Upper lobe of left lung (tissue), 6 donors: ENCODE data around the gene MECP2. TPM values are rescaled to one million over a fixed set of nuclear protein-coding genes. Genes with fewer than 3 reads are reported as not detected.

Experiments
- ATAC-seq, 2 donors: fragments of 200-7000 bp; cut with Tn5 transposase; one replicate each; pipeline ENCODE4 v1.9.1; 2022; ENCODE audit warnings: mild to moderate bottlenecking in 2 of 2, moderate library complexity in 2 of 2; ENCODE audit not compliant: low FRiP score in 2 of 2
- DNase-seq, 2 donors: peaks; one replicate each; pipeline ENCODE4 v3.0.0-alpha.2; 2019 to 2020
- H3K27ac ChIP-seq, 4 donors: fragments of 200-600 bp; sonication (generic); one replicate each; pipeline ENCODE4 v1.5.1; 2016 to 2019
- H3K27me3 ChIP-seq, 4 donors: fragments of 200-600 bp; sonication (generic); one replicate each; pipeline ENCODE4 v1.5.1; 2017 to 2019
- H3K36me3 ChIP-seq, 4 donors: fragments of 200-600 bp; sonication (generic); one replicate each; pipeline ENCODE4 v1.5.1; 2016 to 2019
- H3K4me1 ChIP-seq, 4 donors: fragments of 200-600 bp; sonication (generic); one replicate each; pipeline ENCODE4 v1.5.1; 2018 to 2019
- H3K4me3 ChIP-seq, 4 donors: fragments of 200-600 bp; sonication (generic); one replicate each; pipeline ENCODE4 v1.5.1; 2017 to 2019; ENCODE audit warnings: mild to moderate bottlenecking in 2 of 4, moderate library complexity in 1 of 4
- H3K9me3 ChIP-seq, 4 donors: fragments of 200-600 bp; sonication (generic); one replicate each; pipeline ENCODE4 v1.5.1; 2018 to 2019
- CTCF ChIP-seq, 6 experiments: fragments of 450-650 bp in 4 of 6; fragments of 200-600 bp in 2 of 6; sonication (generic) in 2 of 6; IDR thresholded peaks; one replicate each; pipeline ENCODE4 v1.5.1; 2016 to 2019; ENCODE audit warnings: antibody characterized with exemption in 6 of 6
- EP300 ChIP-seq, 4 donors: sonication (generic); formaldehyde crosslinking; IDR thresholded peaks; one replicate each; pipeline ENCODE4 v1.5.1; 2017; ENCODE audit warnings: antibody characterized with exemption in 4 of 4, control low read depth in 2 of 4
- POLR2A ChIP-seq, 4 donors: fragments of 450-650 bp; IDR thresholded peaks; one replicate each; pipeline ENCODE4 v1.5.1; 2016 to 2017; ENCODE audit warnings: antibody characterized with exemption in 4 of 4, mild to moderate bottlenecking in 2 of 4
- POLR2AphosphoS5 ChIP-seq, 2 donors: sonication (generic); formaldehyde crosslinking; IDR thresholded peaks; one replicate each; pipeline ENCODE4 v1.5.1; 2017; ENCODE audit warnings: antibody characterized with exemption in 2 of 2
- WGBS, 2 donors: methylation state at CpG; one replicate each; pipeline ENCODE4 v1.1.5; 2017 to 2018; 5-methylcytosine and 5-hydroxymethylcytosine counted together
- total RNA-seq, 6 donors: library from RNA; depleted of rRNA in 4 of 6; stranded (reverse); fragments of >200 nt in 4 of 6; gene quantifications; one replicate each; pipeline versions ENCODE4 v1.1.0 to v1.2.1, GENCODE V29; 2016 to 2021
- donor health status: DM: no; HTN: no; CAD: no; lungs with moderate emphysema.
- donor health status: DM: no; HTN: yes; CAD: no; lungs with severe emphysema.

MECP2 gene
- total RNA-seq, 6 donors from 2014 or later: 43.3 to 110 (median 59.3) TPM

DNA sequence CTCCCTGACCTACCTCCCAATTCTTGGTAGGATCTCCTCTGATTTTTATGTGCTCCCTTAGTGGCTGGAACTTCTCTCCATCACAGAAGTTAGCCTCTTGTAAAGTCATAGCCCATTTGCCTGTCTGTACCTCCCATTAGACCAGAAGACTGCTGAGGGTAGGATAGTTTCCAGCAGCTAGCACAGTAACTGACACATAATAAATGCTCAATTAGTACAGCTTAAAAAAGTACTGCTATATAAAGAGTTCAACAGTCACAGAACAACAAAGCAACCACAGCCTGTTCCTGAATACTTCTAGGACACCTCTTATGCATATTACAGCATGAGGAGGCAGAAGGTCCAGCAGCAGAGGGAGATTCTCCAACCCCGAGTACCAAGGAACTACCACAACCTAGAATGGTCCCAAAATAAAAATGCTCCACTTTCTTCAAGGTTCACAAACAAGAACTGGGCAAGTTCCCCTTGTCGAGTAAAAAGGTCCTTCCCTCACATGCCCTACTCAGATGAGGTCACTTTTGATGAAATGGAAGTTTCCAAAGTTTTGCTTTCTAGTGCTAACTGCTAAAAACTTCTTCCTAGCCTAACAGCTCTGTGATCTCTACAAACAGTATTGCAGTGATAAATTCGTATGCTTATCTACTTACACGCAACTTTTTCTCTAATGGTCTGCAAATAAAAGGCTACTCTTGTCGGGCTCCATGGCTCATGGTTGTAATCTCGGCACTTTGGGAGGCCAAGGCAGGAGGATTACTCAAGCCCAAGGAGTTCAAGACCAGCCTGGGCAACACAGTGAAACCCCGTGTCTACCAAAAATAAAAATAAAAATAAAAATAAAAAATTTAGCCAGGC, 12.8 kb downstream of the MECP2 start:
- TF ChIP-seq EP300 (IDR thresholded peaks at IDR 0.05) (no peak), CTCF (IDR thresholded peaks at IDR 0.05) (no peak), POLR2AphosphoS5 (IDR thresholded peaks at IDR 0.05) (no peak), POLR2A (IDR thresholded peaks at IDR 0.05) (no peak)
- no peak for ATAC-seq
- no peak overlapping the region for H3K4me3 ChIP-seq
- no peaks in the 10 kb centered on the region for H3K9me3 ChIP-seq
- H3K4me1 ChIP-seq: peaks cover 10 to 24% (median 22%) of the 10 kb centered on the region in 4 donors
- H3K27me3 ChIP-seq: no peaks in the 10 kb centered on the region
- H3K36me3 ChIP-seq: no peaks in the 10 kb centered on the region
- H3K27ac ChIP-seq: peak overlapping the region in 1 of 4 donors; percentile 11
- whole genome bisulfite sequencing, 2 donors: 62 to 73% methylated on average over 6 to 7 of the region's 7 CpGs
- DNase-seq: no peak

DNA sequence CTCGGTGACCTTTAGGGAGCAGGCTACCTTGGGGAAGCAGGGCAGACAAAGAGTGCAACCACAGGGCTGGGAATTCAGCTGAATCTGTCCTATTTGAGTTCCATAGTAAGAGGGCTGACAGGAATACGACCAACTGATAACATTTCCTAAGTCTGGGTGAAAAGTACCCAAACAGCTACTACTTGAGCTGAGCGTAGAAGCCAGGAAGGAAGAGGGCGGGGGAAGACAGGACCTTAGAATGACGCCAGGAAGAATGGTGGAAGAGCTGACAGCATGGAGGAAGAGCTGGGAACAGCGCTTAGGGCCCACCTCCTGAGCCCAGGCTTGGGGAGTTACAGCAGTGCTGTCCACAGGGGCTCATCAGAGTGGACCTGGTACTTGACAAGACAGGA, 14.4 kb downstream of the MECP2 start:
- peaks cover 10 to 24% (median 22%) of the 10 kb centered on the region in 4 donors for H3K4me1 ChIP-seq
- no peak for DNase-seq
- H3K36me3 ChIP-seq: no peaks in the 10 kb centered on the region
- no peaks in the 10 kb centered on the region for H3K27me3 ChIP-seq
- ATAC-seq: no peak
- no peak overlapping the region for H3K4me3 ChIP-seq
- no peak for TF ChIP-seq EP300 (IDR thresholded peaks at IDR 0.05)
- H3K9me3 ChIP-seq: no peaks in the 10 kb centered on the region
- 25 to 54% methylated on average over 6 of the region's 6 CpGs for WGBS, 2 donors
- peak overlapping the region in 2 of 4 donors; percentile 49 to 74 for H3K27ac ChIP-seq

DNA sequence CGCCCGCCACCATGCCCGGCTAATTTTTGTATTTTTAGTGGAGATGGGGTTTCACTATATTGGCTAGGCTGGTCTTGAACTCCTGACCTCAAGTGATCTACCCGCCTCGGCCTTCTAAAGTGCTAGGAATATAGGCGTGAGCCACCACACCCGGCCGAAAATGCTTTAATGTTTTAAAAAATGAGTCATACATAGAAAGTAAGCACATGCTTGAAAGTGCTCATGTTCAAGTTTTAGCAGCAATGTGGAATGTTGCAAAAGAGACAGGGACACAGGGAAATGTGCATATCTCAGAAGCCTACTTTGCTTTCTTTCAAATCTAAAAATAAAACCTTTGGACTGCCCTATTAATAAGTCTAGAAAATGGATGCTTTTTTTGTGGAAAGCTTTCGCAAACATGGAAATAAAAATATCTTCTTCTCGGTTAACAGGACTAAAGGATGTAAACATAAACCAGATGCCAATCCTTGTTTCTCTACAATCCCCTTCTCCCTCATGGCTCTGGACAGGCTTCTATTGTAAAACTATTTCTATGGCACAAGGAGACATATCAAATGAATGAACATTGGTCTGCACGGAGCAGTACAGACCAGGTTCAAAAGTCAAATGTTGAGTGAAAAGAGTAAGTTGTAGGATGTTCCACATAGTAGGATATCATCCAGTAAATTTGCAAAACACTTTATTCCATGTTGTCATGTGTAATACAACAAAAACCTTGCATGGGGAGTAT, 15.0 kb downstream of the MECP2 start:
- Histone ChIP-seq H3K27ac (peak overlapping the region in 3 of 4 donors; percentile 44 to 74 (median 65)), H3K27me3 (no peaks in the 10 kb centered on the region), H3K9me3 (no peaks in the 10 kb centered on the region), H3K4me3 (no peak overlapping the region), H3K36me3 (no peaks in the 10 kb centered on the region), H3K4me1 (peaks cover 10 to 24% (median 22%) of the 10 kb centered on the region in 4 donors)
- 49 to 55% methylated on average over 7 to 11 of the region's 11 CpGs for WGBS, 2 donors
- TF ChIP-seq CTCF (IDR thresholded peaks at IDR 0.05) (no peak), POLR2AphosphoS5 (IDR thresholded peaks at IDR 0.05) (no peak), EP300 (IDR thresholded peaks at IDR 0.05) (no peak), POLR2A (IDR thresholded peaks at IDR 0.05) (no peak)
- peak in 1 of 2 donors; percentile 40 for DNase-seq
- peak; percentile 64 to 67 for ATAC-seq

DNA sequence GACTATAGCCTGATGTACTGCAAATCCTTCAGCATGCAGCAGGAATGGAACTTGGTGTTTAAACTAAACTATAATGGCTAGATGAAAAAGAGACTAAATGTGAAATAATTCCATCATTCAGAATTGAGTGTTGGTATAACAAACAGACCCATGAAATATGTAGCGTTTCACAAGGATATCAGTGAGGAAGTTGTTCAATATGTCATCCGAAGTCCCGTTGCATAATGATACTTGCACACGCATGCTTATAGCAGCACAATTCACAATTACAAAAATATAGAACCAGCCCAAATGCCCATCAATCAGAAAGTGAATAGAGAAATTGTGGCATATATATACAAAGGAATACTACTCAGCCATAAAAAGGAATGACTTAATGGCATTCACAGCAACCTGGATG, 20.4 kb downstream of the MECP2 start:
- Histone ChIP-seq H3K9me3 (no peaks in the 10 kb centered on the region), H3K27ac (no peak overlapping the region), H3K36me3 (peaks cover 0 to 3% (median 0%) of the 10 kb centered on the region in 4 donors), H3K4me1 (peaks cover 3 to 7% (median 5%) of the 10 kb centered on the region in 4 donors), H3K4me3 (no peak overlapping the region), H3K27me3 (no peaks in the 10 kb centered on the region)
- WGBS, 2 donors: 88 to 90% methylated on average over 4 of the region's 4 CpGs
- TF ChIP-seq POLR2AphosphoS5 (IDR thresholded peaks at IDR 0.05): no peak
- no peak for TF ChIP-seq CTCF (IDR thresholded peaks at IDR 0.05)
- TF ChIP-seq POLR2A (IDR thresholded peaks at IDR 0.05): no peak
- TF ChIP-seq EP300 (IDR thresholded peaks at IDR 0.05): no peak
- ATAC-seq (no peak), DNase-seq (no peak)

- Histone ChIP-seq H3K4me3 (no peak overlapping the region), H3K4me1 (peaks cover 0 to 3% (median 1%) of the 10 kb centered on the region in 4 donors), H3K9me3 (no peaks in the 10 kb centered on the region), H3K36me3 (peaks cover 0 to 3% (median 0%) of the 10 kb centered on the region in 4 donors), H3K27ac (peak overlapping the region in 1 of 4 donors; percentile 1), H3K27me3 (no peaks in the 10 kb centered on the region)
- 59 to 63% methylated on average over 3 of the region's 3 CpGs for WGBS, 2 donors
- DNase-seq: no peak
- TF ChIP-seq POLR2A (IDR thresholded peaks at IDR 0.05) (no peak), EP300 (IDR thresholded peaks at IDR 0.05) (no peak), POLR2AphosphoS5 (IDR thresholded peaks at IDR 0.05) (no peak), CTCF (IDR thresholded peaks at IDR 0.05) (no peak)
- no peak for ATAC-seq
These were observed 23.3 kb downstream of the MECP2 start for GRCh38 chrX:154074199-154074598.
